Smooth muscle cell (in vitro differentiated cells): Measurements from ENCODE around the gene CNNM2. TPM values are rescaled to one million over a fixed set of nuclear protein-coding genes. Genes with fewer than 3 reads are reported as not detected.

Experiments
- DNase-seq: peaks from one replicate; lab custom pipeline; 2025; ENCODE audit not compliant: unreplicated experiment; lab: John Stamatoyannopoulos, UW
- H2AFZ ChIP-seq: fragments of 200-600 bp; sonication (generic); 2 replicates; pipeline ENCODE4 v1.6.0; 2016; ENCODE audit warnings: antibody characterized with exemption, low read depth, mild to moderate bottlenecking
- H3F3A ChIP-seq: fragments of 200-600 bp; sonication (generic); 2 replicates; pipeline ENCODE4 v1.6.0; 2017; ENCODE audit warnings: antibody characterized with exemption, low read depth
- H3K27ac ChIP-seq: fragments of 200-600 bp; sonication (generic); 2 replicates; pipeline ENCODE4 v1.5.1; 2016; ENCODE audit warnings: low read depth, mild to moderate bottlenecking
- H3K27me3 ChIP-seq: fragments of 200-600 bp; sonication (generic); 2 replicates; pipeline ENCODE4 v1.6.1; 2016; ENCODE audit warnings: low read depth, mild to moderate bottlenecking
- H3K36me3 ChIP-seq: fragments of 200-600 bp; sonication (generic); 2 replicates; pipeline ENCODE4 v1.5.1; 2016; ENCODE audit warnings: low read depth
- H3K4me1 ChIP-seq: fragments of 200-600 bp; sonication (generic); 2 replicates; pipeline ENCODE4 v1.5.1; 2016; ENCODE audit warnings: low read depth
- H3K4me2 ChIP-seq: fragments of 200-600 bp; sonication (generic); 2 replicates; pipeline ENCODE4 v1.6.0; 2016; ENCODE audit warnings: mild to moderate bottlenecking
- H3K4me3 ChIP-seq: fragments of 200-600 bp; sonication (generic); 2 replicates; pipeline ENCODE4 v1.5.1; 2016; ENCODE audit warnings: mild to moderate bottlenecking
- H3K79me2 ChIP-seq: fragments of 200-600 bp; sonication (generic); 2 replicates; pipeline ENCODE4 v1.6.0; 2016; ENCODE audit warnings: low read depth, mild to moderate bottlenecking
- H3K9ac ChIP-seq: fragments of 200-600 bp; sonication (generic); 2 replicates; pipeline ENCODE4 v1.6.0; 2016; ENCODE audit warnings: low read depth
- H3K9me3 ChIP-seq: fragments of 200-600 bp; sonication (generic); replicated peaks from 2 replicates; pipeline ENCODE4 v1.5.1; 2016; ENCODE audit warnings: low read depth
- H4K20me1 ChIP-seq: fragments of 200-600 bp; sonication (generic); 2 replicates; pipeline ENCODE4 v1.6.0; 2016; ENCODE audit warnings: low read depth
- WGBS: methylation state at CpG from one replicate; pipeline ENCODE4 v1.1.7; 2016; ENCODE audit warnings: low lambda C conversion rate; 5-methylcytosine and 5-hydroxymethylcytosine counted together
- polyA plus RNA-seq: library from polyadenylated mRNA; unstranded; fragments of >200 nt; fragmentation: Nextera tagmentation; extraction: Ambion mirVana; gene quantifications from 2 replicates; pipeline ENCODE4 v1.2.1, GENCODE V29; 2016
- total RNA-seq: library from RNA; depleted of rRNA; stranded (reverse); fragments of >200 nt; gene quantifications from 2 replicates; pipeline ENCODE4 v1.2.3, GENCODE V29; 2014
- TF ChIP-seq, protein P1 (sequence below): fragments of 200-600 bp; sonication (generic); IDR thresholded peaks from 2 replicates; pipeline ENCODE4 v1.5.1; 2017; ENCODE audit warnings: borderline replicate concordance, mild to moderate bottlenecking, antibody characterized with exemption; ENCODE audit not compliant: insufficient read depth, poor library complexity, severe bottlenecking

Gene CNNM2
- total and polyA plus RNA-seq, 2 experiments from 2014 or later, result 5.5 to 8.4 TPM

DNA sequence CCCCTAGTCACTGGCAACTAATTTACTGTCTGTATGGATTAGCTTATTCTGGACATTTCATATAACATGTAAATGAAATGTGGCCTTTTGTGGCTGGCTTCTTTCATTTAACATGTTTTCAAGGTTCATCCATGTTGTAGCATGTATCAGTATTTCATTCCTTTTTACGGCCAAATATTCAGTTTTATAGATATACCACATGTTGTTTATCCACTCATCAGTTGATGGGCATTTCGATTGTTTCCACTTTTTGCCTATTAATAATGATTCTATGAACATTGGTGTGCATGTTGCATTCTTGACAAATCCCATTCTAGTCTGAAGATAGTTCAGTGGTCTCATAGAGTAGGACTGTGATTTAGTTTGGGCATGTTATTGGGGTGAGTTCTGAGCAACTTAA lies 12.6 kb downstream of the CNNM2 start:
- H2AFZ ChIP-seq, result no peak overlapping the region
- no peaks in the 10 kb centered on the region for H3K79me2 ChIP-seq
- H3K27ac ChIP-seq, result no peak overlapping the region
- TF ChIP-seq, protein P1, sequence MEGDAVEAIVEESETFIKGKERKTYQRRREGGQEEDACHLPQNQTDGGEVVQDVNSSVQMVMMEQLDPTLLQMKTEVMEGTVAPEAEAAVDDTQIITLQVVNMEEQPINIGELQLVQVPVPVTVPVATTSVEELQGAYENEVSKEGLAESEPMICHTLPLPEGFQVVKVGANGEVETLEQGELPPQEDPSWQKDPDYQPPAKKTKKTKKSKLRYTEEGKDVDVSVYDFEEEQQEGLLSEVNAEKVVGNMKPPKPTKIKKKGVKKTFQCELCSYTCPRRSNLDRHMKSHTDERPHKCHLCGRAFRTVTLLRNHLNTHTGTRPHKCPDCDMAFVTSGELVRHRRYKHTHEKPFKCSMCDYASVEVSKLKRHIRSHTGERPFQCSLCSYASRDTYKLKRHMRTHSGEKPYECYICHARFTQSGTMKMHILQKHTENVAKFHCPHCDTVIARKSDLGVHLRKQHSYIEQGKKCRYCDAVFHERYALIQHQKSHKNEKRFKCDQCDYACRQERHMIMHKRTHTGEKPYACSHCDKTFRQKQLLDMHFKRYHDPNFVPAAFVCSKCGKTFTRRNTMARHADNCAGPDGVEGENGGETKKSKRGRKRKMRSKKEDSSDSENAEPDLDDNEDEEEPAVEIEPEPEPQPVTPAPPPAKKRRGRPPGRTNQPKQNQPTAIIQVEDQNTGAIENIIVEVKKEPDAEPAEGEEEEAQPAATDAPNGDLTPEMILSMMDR, result no peak
- WGBS, result 91% methylated on average over 2 of the region's 2 CpGs
- no peaks in the 10 kb centered on the region for H3K9me3 ChIP-seq
- no peaks in the 10 kb centered on the region for H4K20me1 ChIP-seq
- H3F3A ChIP-seq, result no peaks in the 10 kb centered on the region
- H3K36me3 ChIP-seq, result no peaks in the 10 kb centered on the region
- no peak for DNase-seq
- no peaks in the 10 kb centered on the region for H3K4me1 ChIP-seq
- no peaks in the 10 kb centered on the region for H3K27me3 ChIP-seq
- H3K4me3 ChIP-seq, result no peak overlapping the region
- no peak overlapping the region for H3K4me2 ChIP-seq
- no peak overlapping the region for H3K9ac ChIP-seq

DNA sequence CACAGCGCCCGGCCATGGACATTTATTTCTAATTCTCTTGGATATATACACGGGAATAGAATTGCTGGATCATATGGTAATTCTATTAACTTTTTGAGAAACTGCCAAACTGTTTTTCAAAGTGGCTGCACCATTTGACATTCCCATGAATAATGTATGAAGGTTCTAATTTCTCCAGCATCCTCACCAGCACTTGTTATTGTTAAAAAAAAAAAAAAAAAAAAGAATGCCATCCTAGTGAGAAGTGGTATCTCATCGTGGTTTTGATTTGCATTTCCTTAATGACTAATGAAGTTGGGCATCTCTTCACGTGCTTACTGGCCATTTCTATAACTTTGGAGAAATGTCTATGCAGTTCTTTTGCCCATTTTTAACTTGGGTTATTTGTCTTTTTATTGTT lies 13.5 kb downstream of the CNNM2 start:
- Histone ChIP-seq H3K79me2 (no peaks in the 10 kb centered on the region), H3K9me3 (no peaks in the 10 kb centered on the region), H2AFZ (no peak overlapping the region), H3K4me3 (no peak overlapping the region), H3K4me2 (no peak overlapping the region), H3K4me1 (no peaks in the 10 kb centered on the region), H3K27me3 (no peaks in the 10 kb centered on the region), H3K36me3 (no peaks in the 10 kb centered on the region), H4K20me1 (no peaks in the 10 kb centered on the region), H3F3A (no peaks in the 10 kb centered on the region), H3K27ac (no peak overlapping the region), H3K9ac (no peak overlapping the region)
- DNase-seq, result no peak
- 92% methylated on average over 5 of the region's 5 CpGs for WGBS
- TF ChIP-seq, protein P1, result no peak

- Histone ChIP-seq H4K20me1 (no peaks in the 10 kb centered on the region), H3F3A (no peaks in the 10 kb centered on the region), H3K4me1 (no peaks in the 10 kb centered on the region), H3K9me3 (no peaks in the 10 kb centered on the region), H3K36me3 (no peaks in the 10 kb centered on the region), H3K4me3 (no peak overlapping the region), H3K27ac (no peak overlapping the region), H3K27me3 (no peaks in the 10 kb centered on the region), H2AFZ (no peak overlapping the region), H3K79me2 (no peaks in the 10 kb centered on the region), H3K4me2 (no peak overlapping the region), H3K9ac (no peak overlapping the region)
- 95% methylated on average over 4 of the region's 4 CpGs for WGBS
- TF ChIP-seq, protein P1, result no peak
- no peak for DNase-seq
Observed at GRCh38 chr10:102935505-102935904, 17.4 kb downstream of the CNNM2 start.

- WGBS, result 52% methylated on average over 3 of the region's 3 CpGs
- H3K9me3 ChIP-seq, result no peaks in the 10 kb centered on the region
- H3F3A ChIP-seq, result no peaks in the 10 kb centered on the region
- no peaks in the 10 kb centered on the region for H3K4me1 ChIP-seq
- H3K27ac ChIP-seq, result no peak overlapping the region
- DNase-seq, result no peak
- H3K27me3 ChIP-seq, result no peaks in the 10 kb centered on the region
- H4K20me1 ChIP-seq, result no peaks in the 10 kb centered on the region
- H3K36me3 ChIP-seq, result no peaks in the 10 kb centered on the region
- TF ChIP-seq, protein P1, result no peak
- H3K4me3 ChIP-seq, result no peak overlapping the region
- H2AFZ ChIP-seq, result no peak overlapping the region
- H3K79me2 ChIP-seq, result no peaks in the 10 kb centered on the region
- H3K9ac ChIP-seq, result no peak overlapping the region
- H3K4me2 ChIP-seq, result no peak overlapping the region
Observed at GRCh38 chr10:102935939-102936605, 18.0 kb downstream of the CNNM2 start.
